Renal cortical epithelial cell (primary cell): Measurements from ENCODE around the gene TMEM165. TPM values are rescaled to one million over a fixed set of nuclear protein-coding genes. Genes with fewer than 3 reads are reported as not detected.

ENCODE experiments used
- DNase-seq: peaks from one replicate; pipeline ENCODE4 v3.0.0-alpha.2; 2011; ENCODE audit warnings: low read depth
- total RNA-seq: library from RNA; depleted of rRNA; stranded (reverse); fragments of >200 nt; gene quantifications from 2 replicates; pipeline ENCODE4 v1.2.3, GENCODE V29; 2014

TMEM165 gene
- total RNA-seq, 1 donor from 2014 or later, result 188 TPM

DNA sequence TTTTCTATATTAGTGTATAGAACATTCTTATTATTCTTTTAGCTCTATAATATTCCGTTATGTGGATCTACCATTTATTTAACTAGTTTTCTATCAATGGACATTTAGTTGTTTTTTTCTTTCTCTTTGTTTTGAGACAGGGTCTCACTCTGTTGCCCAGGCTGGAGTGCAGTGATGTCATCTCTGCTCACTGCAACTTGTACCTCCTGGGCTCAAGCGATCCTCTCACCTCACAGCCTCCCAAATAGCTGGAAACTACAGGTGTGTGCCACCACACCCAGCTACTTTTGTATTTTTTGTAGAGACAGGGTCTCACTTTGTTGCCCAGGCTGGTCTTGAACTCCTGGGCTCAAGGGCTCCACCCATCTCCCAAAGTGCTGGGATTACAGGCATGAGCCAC, 10.8 kb downstream of the TMEM165 start:
- DNase-seq, result no peak

GRCh38 chr4:55407119-55407518, 11.4 kb downstream of the TMEM165 start:
- DNase-seq, result peak; percentile 27

DNA sequence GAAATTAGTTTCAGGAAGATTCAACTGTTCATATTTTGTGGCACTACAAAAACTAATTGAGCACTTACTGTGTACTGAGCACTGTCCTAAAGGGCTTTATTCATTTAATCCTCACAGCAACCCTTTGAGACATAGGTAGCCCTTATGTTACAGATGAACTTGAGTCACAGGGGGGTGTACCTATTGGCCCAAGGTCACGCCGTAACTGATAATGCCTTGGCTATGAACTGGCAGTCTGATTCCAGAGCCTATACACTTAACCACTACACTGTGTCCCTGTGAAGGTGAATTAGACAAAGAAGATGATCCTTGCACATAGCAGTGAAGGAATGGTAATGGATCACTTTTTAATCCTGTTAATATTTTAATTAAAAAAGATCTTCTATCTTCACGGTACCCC, 12.0 kb downstream of the TMEM165 start:
- no peak for DNase-seq

DNA sequence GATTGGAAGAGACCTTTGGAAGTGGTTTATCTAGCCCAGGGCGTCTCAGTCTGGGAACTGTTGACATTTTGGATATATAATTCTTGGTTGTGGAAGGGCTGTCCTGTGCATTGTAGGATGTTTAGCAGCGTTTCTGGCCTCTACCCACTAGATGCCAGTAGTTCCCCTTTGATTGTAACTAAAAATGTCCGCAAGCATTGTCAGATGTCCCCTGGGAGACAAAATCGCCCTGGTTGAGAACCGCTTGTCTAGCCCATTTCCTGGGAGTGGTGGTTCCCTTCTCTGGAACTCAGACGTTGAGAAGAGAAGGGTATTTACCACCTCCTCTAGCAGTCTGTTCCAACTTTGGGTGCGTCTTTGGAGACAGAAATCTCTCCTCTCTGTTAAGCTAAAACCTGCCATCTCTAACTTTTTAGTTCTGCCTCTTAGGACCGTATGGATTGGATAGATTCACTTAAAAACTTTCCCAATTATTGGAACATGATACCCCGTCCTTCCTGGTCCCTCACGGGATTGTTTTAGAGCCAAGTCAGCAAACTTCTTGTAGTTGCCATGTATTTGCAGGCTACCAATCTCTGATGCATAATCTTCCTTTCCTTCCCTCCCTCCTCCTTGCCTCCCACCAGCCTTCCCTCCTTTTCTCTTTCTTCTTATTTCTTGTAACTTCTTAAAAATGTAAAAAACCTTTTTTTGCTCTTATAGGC, 13.9 kb downstream of the TMEM165 start:
- DNase-seq, result no peak

DNA sequence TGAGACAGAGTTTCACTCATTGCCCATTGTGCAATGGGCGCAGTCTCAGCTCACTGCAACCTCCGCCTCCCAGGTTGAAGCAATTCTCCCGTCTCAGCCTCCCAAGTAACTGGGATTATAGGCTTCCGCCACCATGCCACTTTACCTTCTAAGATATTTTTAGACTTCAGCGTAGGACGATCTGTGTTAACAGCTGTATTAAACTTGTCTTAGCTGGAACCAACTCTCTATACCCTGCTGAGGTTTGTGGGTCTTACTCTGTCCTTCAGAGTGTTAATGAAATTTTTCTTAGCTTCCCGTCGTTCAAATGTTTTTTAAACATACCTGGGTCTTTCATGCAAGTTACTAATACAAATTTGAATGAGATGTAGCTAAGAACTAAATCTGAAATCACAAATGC, 14.7 kb downstream of the TMEM165 start:
- no peak for DNase-seq

- DNase-seq, result peak; percentile 36
These were observed 15.9 kb downstream of the TMEM165 start for GRCh38 chr4:55411621-55412020.

- DNase-seq, result no peak
These were observed 20.4 kb downstream of the TMEM165 start for GRCh38 chr4:55416176-55416575.

DNA sequence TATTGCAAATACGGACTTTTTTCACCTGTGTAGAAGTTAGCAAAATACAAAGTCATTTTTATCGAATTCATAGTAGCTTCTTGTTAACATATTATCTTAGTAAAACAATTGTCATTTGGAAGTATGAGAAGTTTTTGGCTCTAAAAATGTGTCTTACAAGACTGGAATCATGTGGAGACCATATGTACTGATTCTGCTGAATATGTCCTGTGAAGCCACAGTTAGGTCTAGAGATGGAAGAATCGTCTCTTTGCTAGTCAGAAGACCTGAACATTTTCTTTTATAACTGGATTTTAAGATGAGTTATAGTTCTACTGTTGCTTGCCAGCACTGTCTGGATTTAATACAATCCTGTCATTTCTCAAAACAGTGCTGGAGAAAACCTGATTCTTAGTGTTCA, 29.0 kb downstream of the TMEM165 start:
- no peak for DNase-seq

DNA sequence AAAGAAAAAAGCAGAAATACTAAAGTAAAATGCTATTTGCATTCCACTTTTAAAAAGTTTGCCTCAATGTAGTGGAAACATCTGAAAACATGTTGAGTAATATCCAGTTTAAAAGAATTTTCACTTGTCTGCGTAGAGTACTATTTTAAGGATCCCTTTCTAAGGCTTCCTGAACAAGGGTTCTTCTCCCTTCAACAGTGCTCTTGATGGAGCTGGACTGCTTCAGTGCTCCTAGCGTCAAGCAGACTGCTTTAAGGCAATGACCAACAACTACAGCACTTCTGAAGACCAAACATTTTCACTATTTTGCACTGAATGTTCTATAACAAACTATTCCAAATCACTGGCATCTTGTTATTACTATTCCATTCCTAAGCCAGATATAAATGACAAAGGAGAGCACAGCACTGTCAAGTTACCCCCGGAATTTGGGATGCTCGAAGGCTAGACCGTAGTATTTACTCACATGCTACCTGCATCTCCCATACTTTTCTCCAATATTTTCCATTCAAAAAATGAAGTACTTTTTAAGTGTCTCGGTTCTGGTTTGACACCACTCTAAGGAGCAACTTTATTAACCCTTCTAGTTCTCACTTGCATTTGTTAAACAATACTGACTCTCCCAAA, 36.1 kb downstream of the TMEM165 start:
- DNase-seq, result no peak

- peak; percentile 28 for DNase-seq
These were observed 39.5 kb downstream of the TMEM165 start for GRCh38 chr4:55435141-55435841.

DNA sequence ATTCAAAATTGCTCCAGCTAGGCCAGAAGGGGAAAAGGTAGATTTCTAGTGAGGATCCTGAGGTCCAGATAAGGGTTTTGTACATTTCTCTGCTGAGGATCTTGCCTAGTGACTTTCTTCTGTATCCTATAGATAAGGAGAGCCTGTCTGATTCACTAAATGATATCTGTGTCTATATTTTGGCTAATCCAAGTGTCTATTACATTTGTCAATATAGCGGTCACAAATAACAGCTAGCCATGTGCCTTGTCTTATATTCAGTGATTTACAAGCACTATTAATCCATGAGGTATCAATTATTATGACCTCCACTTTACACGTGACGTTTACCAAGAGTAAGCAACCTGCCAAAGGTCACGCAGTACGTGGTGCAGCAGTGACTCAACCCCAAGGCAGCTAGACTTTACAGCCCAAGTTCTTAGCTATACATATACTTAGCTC, 41.6 kb downstream of the TMEM165 start:
- DNase-seq, result no peak

DNA sequence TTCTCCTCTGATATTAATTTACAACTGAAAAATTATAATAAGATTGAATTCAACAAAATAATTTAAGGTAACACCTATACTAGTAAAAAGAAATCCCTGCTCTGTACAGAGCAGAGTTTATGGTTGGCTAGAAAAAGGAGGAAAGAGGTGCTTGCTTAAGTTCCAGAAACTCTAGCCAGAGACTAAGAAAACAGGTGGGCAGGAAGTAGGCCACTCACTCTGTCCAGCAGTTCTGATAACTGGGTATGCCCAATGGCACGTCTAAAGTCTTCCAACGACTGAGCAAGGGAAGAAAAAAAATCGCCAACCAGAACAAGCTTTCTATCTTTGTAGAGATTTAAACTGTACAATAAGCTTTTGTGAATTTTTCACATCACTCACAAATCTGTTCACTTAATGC, 42.1 kb downstream of the TMEM165 start:
- no peak for DNase-seq

GRCh38 chr4:55438314-55438713, 42.6 kb downstream of the TMEM165 start:
- DNase-seq, result no peak

DNA sequence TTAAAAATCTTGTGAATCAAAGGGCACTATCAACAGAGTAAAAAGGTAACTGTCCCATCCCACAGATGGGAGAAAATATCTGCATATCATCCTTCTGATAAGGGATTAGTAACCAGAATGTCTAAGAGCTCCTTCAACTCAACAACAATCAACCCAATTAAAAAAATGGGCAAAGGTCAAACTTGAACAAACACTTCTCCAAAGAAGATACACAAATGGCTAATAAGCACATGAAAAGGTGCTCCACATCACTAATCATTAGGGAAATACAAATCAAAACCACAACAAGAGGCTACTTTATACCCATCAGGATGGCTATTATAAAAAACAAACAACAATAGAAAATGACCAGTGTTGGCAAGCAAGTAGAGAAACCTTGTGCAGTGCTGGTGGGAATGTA, 43.3 kb downstream of the TMEM165 start:
- DNase-seq, result no peak

GRCh38 chr4:55440786-55441185, 45.0 kb downstream of the TMEM165 start:
- DNase-seq, result no peak

DNA sequence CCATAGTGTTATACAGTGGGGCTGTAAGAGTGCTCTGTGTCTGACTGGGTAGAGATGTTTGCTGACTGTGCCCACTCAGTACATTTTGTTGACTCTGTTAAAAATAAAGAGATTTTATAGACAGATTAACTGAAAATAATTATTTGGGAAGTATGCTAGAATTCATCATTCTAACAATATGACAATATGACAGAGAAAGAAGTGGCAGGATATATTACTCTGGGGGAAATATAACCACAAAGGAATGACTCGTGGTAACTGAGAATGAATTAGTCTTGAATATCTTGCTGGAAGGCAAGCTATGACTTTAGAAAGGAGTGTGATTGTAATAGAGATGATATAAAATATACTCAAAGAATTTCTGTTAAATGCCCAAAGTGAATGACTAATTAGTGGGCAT, 46.8 kb downstream of the TMEM165 start:
- peak; percentile 12 for DNase-seq

DNA sequence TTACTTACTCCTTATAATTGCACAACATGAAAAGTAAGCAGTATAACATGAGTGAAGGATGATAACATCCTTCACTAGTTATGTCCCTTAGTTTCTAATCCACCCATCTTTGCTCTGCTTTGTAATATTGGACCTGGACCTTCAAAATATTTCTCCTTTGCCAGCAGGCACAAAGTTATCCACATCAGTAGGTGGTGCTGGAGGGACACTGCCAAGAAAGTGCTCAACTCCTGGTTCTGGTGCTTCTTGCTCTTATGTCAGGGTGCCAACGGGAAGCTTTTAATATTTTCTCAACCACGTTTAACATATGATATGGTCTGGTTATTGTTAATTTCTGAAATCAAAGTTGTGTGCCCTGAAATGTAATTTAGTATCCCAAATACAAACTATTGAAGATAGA, 49.1 kb downstream of the TMEM165 start:
- peak; percentile 30 for DNase-seq

DNA sequence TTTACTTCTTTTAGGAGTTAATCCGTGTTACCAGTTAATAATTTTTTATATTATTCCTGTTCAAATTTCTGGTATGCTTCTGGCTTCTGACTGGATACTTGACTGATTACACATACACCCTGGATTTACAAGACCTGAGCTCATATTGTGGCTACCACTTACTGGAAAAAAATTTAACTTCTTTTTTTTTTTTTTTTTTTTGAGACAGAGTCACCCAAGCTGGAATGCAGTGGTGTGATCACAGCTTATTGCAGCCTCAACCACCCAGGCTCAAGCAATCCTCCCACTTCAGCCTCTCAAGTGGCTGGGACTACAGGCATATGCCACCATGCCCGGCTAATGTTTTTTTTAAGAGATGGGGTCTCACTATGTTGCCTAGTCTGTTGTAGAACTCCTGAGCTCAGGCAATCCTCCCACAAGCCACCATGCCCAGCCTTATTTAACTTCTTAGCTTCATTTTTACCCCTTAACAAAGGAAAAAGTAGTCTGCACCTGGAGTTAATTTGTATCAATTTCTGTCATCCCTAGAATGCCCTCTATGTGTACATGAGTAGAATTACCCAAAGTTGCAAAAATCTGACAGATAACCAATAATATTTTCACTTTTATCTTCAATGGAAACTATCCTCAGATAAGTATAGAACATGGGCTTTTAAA, 50.3 kb downstream of the TMEM165 start:
- DNase-seq, result peak; percentile 48

DNA sequence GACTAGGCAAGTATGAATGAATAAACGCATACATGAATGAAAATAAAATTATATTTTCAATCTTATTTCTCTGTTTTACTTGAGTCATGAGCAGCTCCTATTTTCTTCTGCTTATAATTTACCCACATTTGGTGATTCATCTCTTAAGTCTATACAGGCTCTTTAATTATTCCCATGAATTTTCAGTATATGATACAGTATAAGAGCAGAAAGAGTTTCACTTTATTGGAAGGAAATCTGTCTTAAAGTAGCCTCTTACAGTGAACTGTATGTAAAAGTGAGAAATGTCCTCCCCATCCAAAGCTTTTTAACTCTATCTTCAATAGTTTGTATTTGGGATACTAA, 50.8 kb downstream of the TMEM165 start:
- no peak for DNase-seq

DNA sequence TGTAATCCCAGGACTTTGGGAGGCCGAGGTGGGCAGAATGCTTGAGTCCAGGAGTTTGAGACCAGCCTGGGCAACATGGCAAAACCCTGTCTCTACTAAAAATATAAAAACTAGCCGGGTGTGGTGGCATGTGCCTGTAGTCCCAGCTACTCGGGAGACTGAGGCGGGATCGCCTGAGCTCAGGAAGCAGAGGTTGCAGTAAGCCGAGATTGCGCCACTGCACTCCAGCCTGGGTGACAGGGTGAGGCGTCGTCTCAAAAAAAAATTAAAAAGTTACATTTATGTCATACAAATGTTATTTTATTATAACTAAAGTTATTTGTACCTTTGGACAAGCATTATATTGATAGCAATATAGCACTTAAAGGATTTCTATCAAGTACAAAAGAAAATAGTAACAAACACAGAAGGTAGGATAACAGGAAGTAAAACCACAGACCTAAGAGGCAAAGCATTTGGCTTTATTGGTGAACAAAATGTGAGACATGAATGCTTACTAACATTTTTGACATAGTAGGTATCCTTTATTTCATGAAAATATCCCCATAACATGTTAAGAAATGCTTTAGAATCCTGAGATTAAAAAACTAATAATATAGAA, 51.5 kb downstream of the TMEM165 start:
- DNase-seq, result no peak

DNA sequence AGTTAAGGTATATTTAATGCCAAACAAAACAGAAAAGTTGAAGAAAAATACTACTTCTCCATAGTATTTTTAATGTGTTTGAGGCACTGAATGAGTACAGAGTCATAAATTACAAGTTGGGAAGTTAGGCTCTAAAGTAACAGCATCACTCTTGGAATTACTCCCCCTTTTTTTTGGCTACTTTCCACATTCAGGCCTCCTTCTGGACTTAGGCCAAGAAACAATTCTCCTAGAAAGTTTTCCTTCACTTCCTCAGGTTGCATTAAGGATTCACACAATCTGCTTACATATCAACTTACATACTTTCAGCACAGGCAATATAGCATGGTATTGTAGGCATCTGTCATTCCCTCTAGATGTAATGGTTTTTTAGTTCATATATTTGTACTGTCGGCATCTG, 52.1 kb downstream of the TMEM165 start:
- peak; percentile 28 for DNase-seq

DNA sequence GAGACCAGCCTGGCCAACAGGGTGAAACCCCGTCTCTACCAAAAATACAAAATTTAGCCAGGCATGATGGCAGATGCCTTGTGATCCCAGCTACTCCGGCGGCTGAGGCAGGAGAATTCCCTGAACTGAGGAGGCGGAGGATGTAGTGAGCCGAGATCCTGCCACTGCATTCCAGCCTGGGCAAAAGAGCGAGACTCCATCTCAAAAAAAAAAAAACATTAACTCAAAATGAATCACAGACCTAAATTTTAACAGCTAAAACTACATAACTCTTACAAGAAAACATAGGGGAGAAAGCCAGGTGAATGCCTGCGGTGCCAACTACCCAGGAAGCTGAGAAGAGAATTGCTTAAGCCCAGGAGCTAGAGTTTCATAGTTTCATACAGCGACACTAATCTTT, 54.8 kb downstream of the TMEM165 start:
- DNase-seq, result peak; percentile 49
